ENCODE measurements around the gene S100A10.

GRCh38 chr1:152038871-152039270 is 45.2 kb upstream of the S100A10 start:
- TF ChIP-seq CTCF (IDR thresholded peaks at IDR 0.05; ENCODE audit: insufficient read depth, low read length, poor library complexity, severe bottlenecking) (no peak), EZH2phosphoT487 (conservative IDR thresholded peaks at IDR 0.05; ENCODE audit: low read length) (no peak)
